HG02588 (cell line): ENCODE measurements around the gene EME2.
A peak's percentile ranks its signal among the peaks of the same experiment; 100 is the strongest.

Experiments used
- ATAC-seq: cut with Tn5 transposase; IDR thresholded peaks from one replicate; pipeline ENCODE4 v1.9.1; 2021; ENCODE audit warnings: mild to moderate bottlenecking, moderate library complexity; ENCODE audit not compliant: unreplicated experiment

Gene EME2

GRCh38 chr16:1777375-1778199 lies 5.0 kb downstream of the EME2 start:
- ATAC-seq, result no peak

- no peak for ATAC-seq
Observed at GRCh38 chr16:1778200-1779179, 5.9 kb downstream of the EME2 start.

GRCh38 chr16:1779234-1779701 lies 6.7 kb downstream of the EME2 start:
- ATAC-seq, result no peak

GRCh38 chr16:1779741-1780676 lies 7.4 kb downstream of the EME2 start:
- ATAC-seq, result no peak

- no peak for ATAC-seq
Observed at GRCh38 chr16:1780677-1781072, 8.1 kb downstream of the EME2 start.

- no peak for ATAC-seq
Observed at GRCh38 chr16:1781254-1781653, 8.6 kb downstream of the EME2 start.

- ATAC-seq, result peak; percentile 5
Observed at GRCh38 chr16:1781758-1782407, 9.3 kb downstream of the EME2 start.

GRCh38 chr16:1782408-1783264 lies 10.0 kb downstream of the EME2 start, which contains the start of the genes NUBP2 and SPSB3:
TSS of gene NUBP2 (plus strand) at chr16:1782960. CDS start at chr16:1783021, 61 bp downstream.
TSS of gene SPSB3 (minus strand) at chr16:1782571. CDS start at chr16:1781483, 1,088 bp downstream.
- peak; percentile 81 for ATAC-seq

- ATAC-seq, result no peak
Observed at GRCh38 chr16:1784977-1785845, 12.6 kb downstream of the EME2 start.

- ATAC-seq, result no peak
Observed at GRCh38 chr16:1785846-1786170, 13.2 kb downstream of the EME2 start.

GRCh38 chr16:1786242-1787055 lies 13.8 kb downstream of the EME2 start:
- no peak for ATAC-seq

- ATAC-seq, result no peak
Observed at GRCh38 chr16:1787056-1787321, 14.4 kb downstream of the EME2 start.

GRCh38 chr16:1787322-1788094 lies 14.9 kb downstream of the EME2 start:
- no peak for ATAC-seq

- ATAC-seq, result no peak
Observed at GRCh38 chr16:1788095-1788707, 15.6 kb downstream of the EME2 start.

GRCh38 chr16:1788708-1789100 lies 16.1 kb downstream of the EME2 start:
- no peak for ATAC-seq

- no peak for ATAC-seq
Observed at GRCh38 chr16:1789643-1790045, 17.0 kb downstream of the EME2 start.
